Loucy (cell line): ENCODE results near the gene BLTP1.

Experiments used
- H2AFZ ChIP-seq: fragments of 200-600 bp; sonication (generic); 2 replicates; pipeline ENCODE4 v1.6.0; 2016; ENCODE audit warnings: antibody characterized with exemption, mild to moderate bottlenecking, low read length, moderate library complexity
- H3F3A ChIP-seq: fragments of 200-600 bp; 2 replicates; pipeline ENCODE4 v1.6.0; 2016; ENCODE audit warnings: antibody characterized with exemption, low read depth, mild to moderate bottlenecking
- H3K27me3 ChIP-seq: fragments of 200-600 bp; sonication (generic); 2 replicates; pipeline ENCODE4 v1.6.1; 2014; ENCODE audit warnings: low read length, mild to moderate bottlenecking; ENCODE audit not compliant: insufficient read depth, poor library complexity, severe bottlenecking
- H3K36me3 ChIP-seq: fragments of 200-600 bp; sonication (generic); 2 replicates; pipeline ENCODE4 v1.6.1; 2016; ENCODE audit warnings: low read length; ENCODE audit not compliant: insufficient read depth
- H3K4me1 ChIP-seq: fragments of 200-600 bp; sonication (generic); 2 replicates; pipeline ENCODE4 v1.5.1; 2014; ENCODE audit warnings: low read length, mild to moderate bottlenecking; ENCODE audit not compliant: insufficient read depth, poor library complexity, severe bottlenecking
- H3K4me2 ChIP-seq: fragments of 200-600 bp; sonication (generic); 2 replicates; pipeline ENCODE4 v1.6.0; 2014; ENCODE audit warnings: antibody characterized with exemption, low read length, low read depth, mild to moderate bottlenecking; ENCODE audit not compliant: poor library complexity, severe bottlenecking
- H3K4me3 ChIP-seq: fragments of 200-600 bp; sonication (generic); 2 replicates; pipeline ENCODE4 v1.5.1; 2014; ENCODE audit warnings: low read length, mild to moderate bottlenecking, mixed read lengths; ENCODE audit not compliant: poor library complexity, severe bottlenecking
- H3K79me2 ChIP-seq: fragments of 200-600 bp; sonication (generic); 2 replicates; pipeline ENCODE4 v1.6.1; 2014; ENCODE audit warnings: low read length; ENCODE audit not compliant: insufficient read depth
- H3K9ac ChIP-seq: fragments of 200-600 bp; sonication (generic); 2 replicates; pipeline ENCODE4 v1.6.0; 2014; ENCODE audit warnings: mild to moderate bottlenecking, low read depth, low read length, moderate library complexity; ENCODE audit not compliant: poor library complexity, severe bottlenecking
- H3K9me2 ChIP-seq: fragments of 200-600 bp; sonication (generic); replicated peaks from 2 replicates; pipeline ENCODE4 v1.6.1; 2016; ENCODE audit warnings: low read depth, low read length, mixed read lengths
- H3K9me3 ChIP-seq: fragments of 200-600 bp; sonication (generic); 2 replicates; pipeline ENCODE4 v1.6.1; 2014; ENCODE audit warnings: mild to moderate bottlenecking, antibody characterized with exemption, low read length, low read depth; ENCODE audit not compliant: insufficient read depth
- H4K20me1 ChIP-seq: fragments of 200-600 bp; sonication (generic); 2 replicates; pipeline ENCODE4 v1.6.0; 2014; ENCODE audit warnings: antibody characterized with exemption, low read length, mild to moderate bottlenecking; ENCODE audit not compliant: insufficient read depth, poor library complexity, severe bottlenecking
- CTCF ChIP-seq: fragments of 200-600 bp; sonication (generic); conservative IDR thresholded peaks from 2 replicates; pipeline ENCODE4 v1.5.1; 2014; ENCODE audit warnings: mild to moderate bottlenecking, antibody characterized with exemption, low read length
- EZH2phosphoT487 ChIP-seq: fragments of 200-600 bp; IDR thresholded peaks from 2 replicates; pipeline ENCODE4 v1.6.1; 2018; ENCODE audit warnings: antibody characterized with exemption, mild to moderate bottlenecking, moderate library complexity, borderline replicate concordance

The BLTP1 gene

GRCh38 chr4:122170775-122171174 lies 18.6 kb downstream of the BLTP1 start:
- H3K4me2 ChIP-seq: no peak overlapping the region
- TF ChIP-seq EZH2phosphoT487 (no peak), CTCF (no peak)

GRCh38 chr4:122171323-122171722 lies 19.2 kb downstream of the BLTP1 start:
- H4K20me1 ChIP-seq: peaks cover 3% of the 10 kb centered on the region
- H3K27me3 ChIP-seq: no peaks in the 10 kb centered on the region
- H3K79me2 ChIP-seq: no peaks in the 10 kb centered on the region; the same call in 1 of the 2 replicates
- H3K9ac ChIP-seq: no peak overlapping the region
- H2AFZ ChIP-seq: no peak overlapping the region
- H3K4me2 ChIP-seq: no peak overlapping the region
- H3K36me3 ChIP-seq: peaks cover 4% of the 10 kb centered on the region; the same call in 1 of the 2 replicates
- no peaks in the 10 kb centered on the region for H3K4me1 ChIP-seq
- H3K4me3 ChIP-seq: no peak overlapping the region
- no peaks in the 10 kb centered on the region for H3K9me3 ChIP-seq
- no peaks in the 10 kb centered on the region for H3F3A ChIP-seq
- no peaks in the 10 kb centered on the region for H3K9me2 ChIP-seq
- no peak for TF ChIP-seq CTCF
- no peak for TF ChIP-seq EZH2phosphoT487

More at GRCh38 chr4:122170775-122171174, 18.6 kb downstream of the BLTP1 start:
- H3K79me2 ChIP-seq: no peaks in the 10 kb centered on the region; the same call in 1 of the 2 replicates
- no peaks in the 10 kb centered on the region for H3K9me3 ChIP-seq
- no peak overlapping the region for H2AFZ ChIP-seq
- no peaks in the 10 kb centered on the region for H3K4me1 ChIP-seq
- no peaks in the 10 kb centered on the region for H3K9me2 ChIP-seq
- peaks cover 3% of the 10 kb centered on the region; the same call in 1 of the 2 replicates for H3K36me3 ChIP-seq
- no peak overlapping the region for H3K4me3 ChIP-seq
- H3K27me3 ChIP-seq: no peaks in the 10 kb centered on the region
- H3F3A ChIP-seq: no peaks in the 10 kb centered on the region
- peaks cover 3% of the 10 kb centered on the region for H4K20me1 ChIP-seq
- H3K9ac ChIP-seq: no peak overlapping the region

- Histone ChIP-seq H3K9me3 (no peaks in the 10 kb centered on the region), H3K4me2 (no peak overlapping the region), H3K9me2 (no peaks in the 10 kb centered on the region), H3F3A (no peaks in the 10 kb centered on the region), H3K4me3 (no peak overlapping the region), H2AFZ (no peak overlapping the region), H4K20me1 (peaks cover 3% of the 10 kb centered on the region), H3K4me1 (no peaks in the 10 kb centered on the region), H3K79me2 (no peaks in the 10 kb centered on the region; the same call in 1 of the 2 replicates), H3K27me3 (no peaks in the 10 kb centered on the region), H3K36me3 (peaks cover 13% of the 10 kb centered on the region), H3K9ac (no peak overlapping the region)
- TF ChIP-seq CTCF: no peak
- no peak for TF ChIP-seq EZH2phosphoT487
Observed at GRCh38 chr4:122172266-122172665, 20.1 kb downstream of the BLTP1 start.
